ENCODE data around the gene ALK.

DNA sequence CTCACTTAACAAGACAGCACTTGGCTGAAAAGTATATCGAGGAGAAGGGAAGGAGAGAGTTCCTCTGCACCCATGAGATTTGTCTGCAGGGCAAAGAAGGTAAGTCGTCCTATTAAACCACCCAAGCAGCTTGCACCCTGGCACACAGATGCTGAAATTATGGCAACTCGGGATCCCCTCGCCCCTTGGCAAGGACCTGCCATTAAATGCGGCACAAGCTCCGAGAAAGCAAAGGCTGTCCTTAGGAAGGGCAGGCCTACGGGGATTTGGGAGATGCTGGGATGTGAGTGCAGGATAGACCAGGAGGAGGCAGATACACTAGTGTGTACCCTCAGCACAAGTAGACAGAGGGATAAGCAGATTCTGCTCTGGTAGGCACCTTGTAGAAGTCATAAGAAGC, 191.5 kb downstream of the ALK start:
- TF ChIP-seq POLR2A (IDR thresholded peaks at IDR 0.05), result no peak
- TF ChIP-seq EP300 (IDR thresholded peaks at IDR 0.05), result no peak
- TF ChIP-seq, protein P1, sequence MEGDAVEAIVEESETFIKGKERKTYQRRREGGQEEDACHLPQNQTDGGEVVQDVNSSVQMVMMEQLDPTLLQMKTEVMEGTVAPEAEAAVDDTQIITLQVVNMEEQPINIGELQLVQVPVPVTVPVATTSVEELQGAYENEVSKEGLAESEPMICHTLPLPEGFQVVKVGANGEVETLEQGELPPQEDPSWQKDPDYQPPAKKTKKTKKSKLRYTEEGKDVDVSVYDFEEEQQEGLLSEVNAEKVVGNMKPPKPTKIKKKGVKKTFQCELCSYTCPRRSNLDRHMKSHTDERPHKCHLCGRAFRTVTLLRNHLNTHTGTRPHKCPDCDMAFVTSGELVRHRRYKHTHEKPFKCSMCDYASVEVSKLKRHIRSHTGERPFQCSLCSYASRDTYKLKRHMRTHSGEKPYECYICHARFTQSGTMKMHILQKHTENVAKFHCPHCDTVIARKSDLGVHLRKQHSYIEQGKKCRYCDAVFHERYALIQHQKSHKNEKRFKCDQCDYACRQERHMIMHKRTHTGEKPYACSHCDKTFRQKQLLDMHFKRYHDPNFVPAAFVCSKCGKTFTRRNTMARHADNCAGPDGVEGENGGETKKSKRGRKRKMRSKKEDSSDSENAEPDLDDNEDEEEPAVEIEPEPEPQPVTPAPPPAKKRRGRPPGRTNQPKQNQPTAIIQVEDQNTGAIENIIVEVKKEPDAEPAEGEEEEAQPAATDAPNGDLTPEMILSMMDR (IDR thresholded peaks at IDR 0.05), result no peak
- no peak for TF ChIP-seq POLR2AphosphoS5 (IDR thresholded peaks at IDR 0.05)

Measured in sigmoid colon (tissue), 4 donors.